ENCODE results near the gene EIF4E3.

Gene EIF4E3

GRCh38 chr3:71681224-71681668 lies 44.0 kb downstream of the EIF4E3 start:
- peak overlapping the region; percentile 62 for H3K27ac ChIP-seq (ENCODE audit: low read depth, low read length)
- no peaks in the 10 kb centered on the region for H3K27me3 ChIP-seq (ENCODE audit: control insufficient read depth in 5 of 5, insufficient read depth in 4 of 5, low read length in 5 of 5)
- no peak overlapping the region for H3K9ac ChIP-seq (ENCODE audit: low read length in 5 of 5)
- peaks cover 0 to 9% (median 0%) of the 10 kb centered on the region in 5 donors for H3K36me3 ChIP-seq (ENCODE audit: control insufficient read depth in 5 of 5, insufficient read depth in 5 of 5, low read length in 5 of 5)
- H3K4me1 ChIP-seq (ENCODE audit: control insufficient read depth in 5 of 5, insufficient read depth in 5 of 5, low read length in 5 of 5) = peaks cover 0 to 48% (median 36%) of the 10 kb centered on the region in 5 donors
- H3K4me3 ChIP-seq (ENCODE audit: low read depth in 1 of 5, low read length in 5 of 5) = peak overlapping the region in 2 of 5 donors; percentile 4 to 6
- no peaks in the 10 kb centered on the region for H3K9me3 ChIP-seq (ENCODE audit: control insufficient read depth in 5 of 5, low read length in 5 of 5)

GRCh38 chr3:71680603-71681002 lies 44.6 kb downstream of the EIF4E3 start:
- peaks cover 0 to 16% (median 0%) of the 10 kb centered on the region in 5 donors for H3K36me3 ChIP-seq (ENCODE audit: control insufficient read depth in 5 of 5, insufficient read depth in 5 of 5, low read length in 5 of 5)
- peak overlapping the region; percentile 62 for H3K27ac ChIP-seq (ENCODE audit: low read depth, low read length)
- H3K4me3 ChIP-seq (ENCODE audit: low read depth in 1 of 5, low read length in 5 of 5) = peak overlapping the region in 1 of 5 donors; percentile 4
- H3K9me3 ChIP-seq (ENCODE audit: control insufficient read depth in 5 of 5, low read length in 5 of 5) = no peaks in the 10 kb centered on the region
- H3K4me1 ChIP-seq (ENCODE audit: control insufficient read depth in 5 of 5, insufficient read depth in 5 of 5, low read length in 5 of 5) = peaks cover 0 to 47% (median 36%) of the 10 kb centered on the region in 5 donors
- peak overlapping the region in 1 of 5 donors; percentile 35 for H3K9ac ChIP-seq (ENCODE audit: low read length in 5 of 5)
- H3K27me3 ChIP-seq (ENCODE audit: control insufficient read depth in 5 of 5, insufficient read depth in 4 of 5, low read length in 5 of 5) = no peaks in the 10 kb centered on the region

GRCh38 chr3:71676931-71677330 lies 48.3 kb downstream of the EIF4E3 start:
- peaks cover 0 to 15% (median 12%) of the 10 kb centered on the region in 5 donors for H3K4me1 ChIP-seq (ENCODE audit: control insufficient read depth in 5 of 5, insufficient read depth in 5 of 5, low read length in 5 of 5)
- H3K36me3 ChIP-seq (ENCODE audit: control insufficient read depth in 5 of 5, insufficient read depth in 5 of 5, low read length in 5 of 5) = peaks cover 0 to 24% (median 0%) of the 10 kb centered on the region in 5 donors
- no peak overlapping the region for H3K4me3 ChIP-seq (ENCODE audit: low read depth in 1 of 5, low read length in 5 of 5)
- H3K27ac ChIP-seq (ENCODE audit: low read depth, low read length) = no peak overlapping the region
- H3K27me3 ChIP-seq (ENCODE audit: control insufficient read depth in 5 of 5, insufficient read depth in 4 of 5, low read length in 5 of 5) = no peaks in the 10 kb centered on the region
- no peaks in the 10 kb centered on the region for H3K9me3 ChIP-seq (ENCODE audit: control insufficient read depth in 5 of 5, low read length in 5 of 5)
- H3K9ac ChIP-seq (ENCODE audit: low read length in 5 of 5) = no peak overlapping the region

- no peak overlapping the region for H3K4me3 ChIP-seq (ENCODE audit: low read depth in 1 of 5, low read length in 5 of 5)
- no peaks in the 10 kb centered on the region for H3K9me3 ChIP-seq (ENCODE audit: control insufficient read depth in 5 of 5, low read length in 5 of 5)
- no peak overlapping the region for H3K27ac ChIP-seq (ENCODE audit: low read depth, low read length)
- no peaks in the 10 kb centered on the region for H3K4me1 ChIP-seq (ENCODE audit: control insufficient read depth in 5 of 5, insufficient read depth in 5 of 5, low read length in 5 of 5)
- no peaks in the 10 kb centered on the region for H3K27me3 ChIP-seq (ENCODE audit: control insufficient read depth in 5 of 5, insufficient read depth in 4 of 5, low read length in 5 of 5)
- H3K9ac ChIP-seq (ENCODE audit: low read length in 5 of 5) = no peak overlapping the region
- peaks cover 0 to 24% (median 0%) of the 10 kb centered on the region in 5 donors for H3K36me3 ChIP-seq (ENCODE audit: control insufficient read depth in 5 of 5, insufficient read depth in 5 of 5, low read length in 5 of 5)
Measured at GRCh38 chr3:71673486-71673885, 51.7 kb downstream of the EIF4E3 start.

GRCh38 chr3:71672807-71673206 lies 52.4 kb downstream of the EIF4E3 start:
- Histone ChIP-seq H3K36me3 (ENCODE audit: control insufficient read depth in 5 of 5, insufficient read depth in 5 of 5, low read length in 5 of 5) (peaks cover 0 to 24% (median 0%) of the 10 kb centered on the region in 5 donors), H3K27me3 (ENCODE audit: control insufficient read depth in 5 of 5, insufficient read depth in 4 of 5, low read length in 5 of 5) (no peaks in the 10 kb centered on the region), H3K4me1 (ENCODE audit: control insufficient read depth in 5 of 5, insufficient read depth in 5 of 5, low read length in 5 of 5) (no peaks in the 10 kb centered on the region), H3K27ac (ENCODE audit: low read depth, low read length) (no peak overlapping the region), H3K9ac (ENCODE audit: low read length in 5 of 5) (no peak overlapping the region), H3K9me3 (ENCODE audit: control insufficient read depth in 5 of 5, low read length in 5 of 5) (no peaks in the 10 kb centered on the region), H3K4me3 (ENCODE audit: low read depth in 1 of 5, low read length in 5 of 5) (no peak overlapping the region)

- Histone ChIP-seq H3K9ac (ENCODE audit: low read length in 5 of 5) (no peak overlapping the region), H3K36me3 (ENCODE audit: control insufficient read depth in 5 of 5, insufficient read depth in 5 of 5, low read length in 5 of 5) (peaks cover 0 to 23% (median 0%) of the 10 kb centered on the region in 5 donors), H3K27ac (ENCODE audit: low read depth, low read length) (no peak overlapping the region), H3K9me3 (ENCODE audit: control insufficient read depth in 5 of 5, low read length in 5 of 5) (no peaks in the 10 kb centered on the region), H3K27me3 (ENCODE audit: control insufficient read depth in 5 of 5, insufficient read depth in 4 of 5, low read length in 5 of 5) (no peaks in the 10 kb centered on the region), H3K4me1 (ENCODE audit: control insufficient read depth in 5 of 5, insufficient read depth in 5 of 5, low read length in 5 of 5) (no peaks in the 10 kb centered on the region), H3K4me3 (ENCODE audit: low read depth in 1 of 5, low read length in 5 of 5) (no peak overlapping the region)
Measured at GRCh38 chr3:71672340-71672739, 52.9 kb downstream of the EIF4E3 start.

- no peak overlapping the region for H3K9ac ChIP-seq (ENCODE audit: low read length in 5 of 5)
- H3K4me1 ChIP-seq (ENCODE audit: control insufficient read depth in 5 of 5, insufficient read depth in 5 of 5, low read length in 5 of 5) = no peaks in the 10 kb centered on the region
- H3K4me3 ChIP-seq (ENCODE audit: low read depth in 1 of 5, low read length in 5 of 5) = no peak overlapping the region
- H3K36me3 ChIP-seq (ENCODE audit: control insufficient read depth in 5 of 5, insufficient read depth in 5 of 5, low read length in 5 of 5) = peaks cover 0 to 16% (median 0%) of the 10 kb centered on the region in 5 donors
- H3K27ac ChIP-seq (ENCODE audit: low read depth, low read length) = no peak overlapping the region
- H3K9me3 ChIP-seq (ENCODE audit: control insufficient read depth in 5 of 5, low read length in 5 of 5) = no peaks in the 10 kb centered on the region
- H3K27me3 ChIP-seq (ENCODE audit: control insufficient read depth in 5 of 5, insufficient read depth in 4 of 5, low read length in 5 of 5) = no peaks in the 10 kb centered on the region
Measured at GRCh38 chr3:71671216-71671845, 53.9 kb downstream of the EIF4E3 start.

GRCh38 chr3:71662568-71662967 lies 62.6 kb downstream of the EIF4E3 start:
- H3K27ac ChIP-seq (ENCODE audit: low read depth, low read length) = no peak overlapping the region
- no peak overlapping the region for H3K9ac ChIP-seq (ENCODE audit: low read length in 5 of 5)
- no peaks in the 10 kb centered on the region for H3K27me3 ChIP-seq (ENCODE audit: control insufficient read depth in 5 of 5, insufficient read depth in 4 of 5, low read length in 5 of 5)
- H3K36me3 ChIP-seq (ENCODE audit: control insufficient read depth in 5 of 5, insufficient read depth in 5 of 5, low read length in 5 of 5) = no peaks in the 10 kb centered on the region
- H3K4me1 ChIP-seq (ENCODE audit: control insufficient read depth in 5 of 5, insufficient read depth in 5 of 5, low read length in 5 of 5) = peaks cover 7 to 11% (median 9%) of the 10 kb centered on the region in 5 donors
- no peak overlapping the region for H3K4me3 ChIP-seq (ENCODE audit: low read depth in 1 of 5, low read length in 5 of 5)
- H3K9me3 ChIP-seq (ENCODE audit: control insufficient read depth in 5 of 5, low read length in 5 of 5) = no peaks in the 10 kb centered on the region

- no peaks in the 10 kb centered on the region for H3K36me3 ChIP-seq (ENCODE audit: control insufficient read depth in 5 of 5, insufficient read depth in 5 of 5, low read length in 5 of 5)
- no peaks in the 10 kb centered on the region for H3K9me3 ChIP-seq (ENCODE audit: control insufficient read depth in 5 of 5, low read length in 5 of 5)
- H3K27ac ChIP-seq (ENCODE audit: low read depth, low read length) = no peak overlapping the region
- H3K4me3 ChIP-seq (ENCODE audit: low read depth in 1 of 5, low read length in 5 of 5) = no peak overlapping the region
- no peak overlapping the region for H3K9ac ChIP-seq (ENCODE audit: low read length in 5 of 5)
- H3K4me1 ChIP-seq (ENCODE audit: control insufficient read depth in 5 of 5, insufficient read depth in 5 of 5, low read length in 5 of 5) = peaks cover 7 to 14% (median 12%) of the 10 kb centered on the region in 5 donors
- H3K27me3 ChIP-seq (ENCODE audit: control insufficient read depth in 5 of 5, insufficient read depth in 4 of 5, low read length in 5 of 5) = no peaks in the 10 kb centered on the region
Measured at GRCh38 chr3:71662056-71662455, 63.1 kb downstream of the EIF4E3 start.

GRCh38 chr3:71659864-71660591 lies 65.2 kb downstream of the EIF4E3 start:
- Histone ChIP-seq H3K36me3 (ENCODE audit: control insufficient read depth in 5 of 5, insufficient read depth in 5 of 5, low read length in 5 of 5) (no peaks in the 10 kb centered on the region), H3K4me3 (ENCODE audit: low read depth in 1 of 5, low read length in 5 of 5) (no peak overlapping the region), H3K27ac (ENCODE audit: low read depth, low read length) (no peak overlapping the region), H3K9me3 (ENCODE audit: control insufficient read depth in 5 of 5, low read length in 5 of 5) (no peaks in the 10 kb centered on the region), H3K4me1 (ENCODE audit: control insufficient read depth in 5 of 5, insufficient read depth in 5 of 5, low read length in 5 of 5) (peaks cover 7 to 14% (median 12%) of the 10 kb centered on the region in 5 donors), H3K27me3 (ENCODE audit: control insufficient read depth in 5 of 5, insufficient read depth in 4 of 5, low read length in 5 of 5) (no peaks in the 10 kb centered on the region), H3K9ac (ENCODE audit: low read length in 5 of 5) (no peak overlapping the region)

Data from subcutaneous abdominal adipose tissue (tissue), 5 donors.